HG03521 (cell line): ENCODE measurements around the gene C10orf53.

Experiments
- ATAC-seq: cut with Tn5 transposase; IDR thresholded peaks from one replicate; pipeline ENCODE4 v1.9.1; 2021; ENCODE audit warnings: mild to moderate bottlenecking, moderate library complexity; ENCODE audit not compliant: unreplicated experiment

C10orf53 gene

GRCh38 chr10:49679480-49679893, at the start of gene C10orf53:
C10orf53 (plus strand) TSS chr10:49679651; CDS start chr10:49679698, 47 bp downstream.
- peak; percentile 66 for ATAC-seq

- ATAC-seq, result no peak
Observed at GRCh38 chr10:49631975-49632374, 47.5 kb upstream of the C10orf53 start.

DNA sequence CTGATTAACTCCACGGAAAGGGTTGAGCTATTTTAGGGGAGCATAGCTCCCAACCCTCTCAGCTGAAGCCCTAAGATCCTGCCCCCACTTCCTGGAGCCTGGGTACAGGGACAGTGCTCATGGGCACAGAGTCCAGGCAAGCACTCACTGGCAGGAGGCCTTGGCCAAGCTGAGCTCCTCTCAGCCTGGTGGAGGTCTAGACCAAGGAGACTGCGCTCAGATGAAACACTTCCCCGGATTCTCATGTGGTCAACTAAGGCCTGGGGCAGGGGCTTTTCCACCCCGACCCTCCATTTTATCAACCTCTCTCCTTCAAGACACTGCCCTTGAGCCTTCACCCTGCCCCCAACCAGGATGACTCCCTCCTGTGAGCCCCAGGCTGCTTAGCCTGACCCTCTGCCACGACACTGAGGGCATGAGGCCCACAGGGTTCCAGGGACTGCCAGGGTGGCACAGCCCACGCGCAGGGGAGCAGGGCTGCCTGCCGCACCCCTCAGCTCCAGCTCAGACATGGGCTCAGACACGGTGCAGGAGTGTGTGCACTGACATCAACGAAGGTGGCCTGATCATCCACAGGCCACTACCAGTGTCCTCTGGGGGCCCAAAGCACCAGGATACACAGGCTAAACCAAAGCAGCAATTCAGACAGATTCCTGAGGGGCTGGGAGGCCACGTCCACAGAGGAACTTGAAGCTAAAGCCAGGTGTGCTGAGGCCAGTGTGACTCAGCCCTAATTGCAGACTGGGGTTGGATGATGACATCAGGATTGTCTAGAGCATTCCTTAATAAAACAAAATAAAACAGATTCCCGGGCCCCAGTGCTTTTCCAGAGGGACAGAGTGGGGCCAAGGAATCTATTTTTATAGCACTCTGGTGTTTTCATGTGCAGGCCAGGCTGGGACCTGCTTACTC, 46.8 kb upstream of the C10orf53 start:
- ATAC-seq, result no peak

DNA sequence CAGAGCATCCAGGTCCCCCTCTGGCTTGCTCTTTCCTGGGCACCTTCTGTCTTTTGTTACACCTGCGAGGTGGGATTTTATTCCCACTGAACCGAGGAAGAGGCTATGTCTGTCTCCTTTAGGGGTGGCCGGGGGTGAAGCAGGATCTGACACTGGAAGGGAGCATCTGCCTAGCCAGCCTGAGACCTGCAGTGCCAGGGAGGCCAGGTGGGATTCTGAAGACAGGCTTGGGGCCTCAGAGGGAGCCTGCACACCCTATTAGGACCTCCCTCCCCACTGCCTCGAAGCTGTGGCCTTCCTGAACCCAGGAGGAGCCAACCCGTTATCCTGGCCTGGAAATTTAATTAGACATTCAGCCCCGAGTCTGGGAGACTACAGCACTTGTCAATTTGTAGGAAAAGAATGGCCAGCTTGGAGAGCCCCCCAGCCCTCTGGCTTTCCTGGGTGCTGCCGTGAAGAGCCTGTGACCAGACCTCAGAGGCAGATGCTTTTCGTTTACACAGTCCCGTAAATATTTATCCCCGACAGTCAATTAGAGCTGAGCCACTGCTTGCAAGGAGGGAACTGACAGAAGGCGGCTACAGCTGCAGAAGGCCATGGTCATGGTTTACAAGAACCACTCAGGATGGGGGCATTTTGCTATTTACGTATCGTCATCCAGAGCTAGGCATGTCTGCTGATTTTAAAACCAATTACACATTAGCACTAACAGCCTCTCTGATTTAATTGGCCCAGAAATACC, 46.0 kb upstream of the C10orf53 start:
- ATAC-seq, result no peak

DNA sequence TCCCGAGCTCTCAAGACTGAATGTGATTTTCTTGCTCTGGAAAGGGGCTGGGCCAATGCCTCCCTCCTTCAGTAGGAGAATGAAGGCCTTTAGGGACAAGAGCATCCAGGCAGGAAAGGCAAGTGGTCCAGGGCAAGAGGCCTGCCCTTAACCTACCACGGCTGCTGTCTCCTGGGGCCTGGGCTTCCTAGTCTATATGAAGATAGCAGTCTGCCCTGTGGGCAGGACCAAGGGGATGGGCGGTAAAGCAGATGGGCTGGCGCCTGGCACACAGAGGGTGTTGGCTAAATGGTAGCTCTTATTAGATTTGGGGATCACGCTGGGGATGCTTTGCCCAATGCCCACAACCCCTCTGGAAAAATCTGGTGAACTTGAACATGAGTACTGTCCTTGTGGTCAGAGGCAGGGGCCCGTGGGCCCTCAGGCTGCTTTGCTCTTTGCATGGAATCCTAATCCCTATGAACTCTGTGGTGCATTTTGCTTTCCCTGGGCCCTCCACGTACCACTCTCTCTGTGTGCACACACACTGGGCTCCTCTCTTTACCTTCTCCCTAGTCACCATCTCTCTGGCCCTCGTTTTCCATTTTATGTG, 45.3 kb upstream of the C10orf53 start:
- ATAC-seq, result no peak

GRCh38 chr10:49642311-49642710, 37.1 kb upstream of the C10orf53 start:
- ATAC-seq, result no peak

- ATAC-seq, result no peak
Observed at GRCh38 chr10:49643241-49644034, 36.0 kb upstream of the C10orf53 start.

DNA sequence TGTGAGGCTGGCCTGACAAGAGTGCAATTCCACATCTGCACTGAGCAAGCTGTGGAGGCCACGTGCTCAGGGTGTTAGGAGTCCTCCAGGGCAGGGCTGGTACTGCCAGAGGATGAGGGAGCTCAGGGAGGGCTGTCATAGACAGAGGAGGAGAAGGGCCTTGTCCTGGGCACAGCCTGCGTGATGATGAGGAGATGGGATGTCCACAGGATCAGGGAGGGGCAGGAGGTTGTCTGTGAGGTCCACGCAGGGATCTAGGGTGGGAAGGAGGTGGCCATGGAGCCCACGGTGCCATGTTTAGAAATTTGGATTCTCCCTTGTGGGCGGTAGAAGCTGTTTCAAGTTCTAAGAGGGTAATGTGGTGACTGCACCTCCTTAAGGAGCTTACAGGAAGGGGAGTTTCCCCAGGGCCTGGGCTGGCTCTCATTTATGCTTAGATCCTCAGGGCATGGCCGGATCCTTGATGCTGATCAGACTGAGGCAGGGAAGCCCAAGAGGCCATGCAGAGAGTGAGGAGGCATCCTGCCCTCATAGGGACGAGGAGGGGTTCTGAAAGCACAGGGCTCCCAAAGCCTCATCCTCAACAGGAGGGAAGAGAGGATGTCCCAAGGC, 35.3 kb upstream of the C10orf53 start:
- ATAC-seq, result no peak

DNA sequence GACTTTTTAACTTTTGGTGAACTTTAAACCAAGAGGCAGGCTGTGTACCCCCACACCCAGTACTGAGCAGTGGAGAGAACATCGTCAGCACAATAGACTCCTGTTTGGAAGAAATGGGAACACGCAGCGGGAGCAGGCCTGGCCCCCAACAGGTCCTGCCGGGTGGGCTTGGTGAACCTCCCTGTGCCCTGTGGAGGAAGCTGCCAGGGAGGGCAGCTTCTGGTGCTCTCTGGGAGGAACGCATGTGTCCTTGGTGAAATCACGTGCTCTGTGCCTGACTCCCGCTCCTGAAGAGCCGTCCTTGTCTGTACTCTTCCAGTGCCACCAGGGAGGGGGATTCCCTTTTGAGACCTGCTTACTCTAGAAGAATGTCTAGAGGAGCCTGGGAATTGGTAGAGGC, 34.0 kb upstream of the C10orf53 start:
- no peak for ATAC-seq

DNA sequence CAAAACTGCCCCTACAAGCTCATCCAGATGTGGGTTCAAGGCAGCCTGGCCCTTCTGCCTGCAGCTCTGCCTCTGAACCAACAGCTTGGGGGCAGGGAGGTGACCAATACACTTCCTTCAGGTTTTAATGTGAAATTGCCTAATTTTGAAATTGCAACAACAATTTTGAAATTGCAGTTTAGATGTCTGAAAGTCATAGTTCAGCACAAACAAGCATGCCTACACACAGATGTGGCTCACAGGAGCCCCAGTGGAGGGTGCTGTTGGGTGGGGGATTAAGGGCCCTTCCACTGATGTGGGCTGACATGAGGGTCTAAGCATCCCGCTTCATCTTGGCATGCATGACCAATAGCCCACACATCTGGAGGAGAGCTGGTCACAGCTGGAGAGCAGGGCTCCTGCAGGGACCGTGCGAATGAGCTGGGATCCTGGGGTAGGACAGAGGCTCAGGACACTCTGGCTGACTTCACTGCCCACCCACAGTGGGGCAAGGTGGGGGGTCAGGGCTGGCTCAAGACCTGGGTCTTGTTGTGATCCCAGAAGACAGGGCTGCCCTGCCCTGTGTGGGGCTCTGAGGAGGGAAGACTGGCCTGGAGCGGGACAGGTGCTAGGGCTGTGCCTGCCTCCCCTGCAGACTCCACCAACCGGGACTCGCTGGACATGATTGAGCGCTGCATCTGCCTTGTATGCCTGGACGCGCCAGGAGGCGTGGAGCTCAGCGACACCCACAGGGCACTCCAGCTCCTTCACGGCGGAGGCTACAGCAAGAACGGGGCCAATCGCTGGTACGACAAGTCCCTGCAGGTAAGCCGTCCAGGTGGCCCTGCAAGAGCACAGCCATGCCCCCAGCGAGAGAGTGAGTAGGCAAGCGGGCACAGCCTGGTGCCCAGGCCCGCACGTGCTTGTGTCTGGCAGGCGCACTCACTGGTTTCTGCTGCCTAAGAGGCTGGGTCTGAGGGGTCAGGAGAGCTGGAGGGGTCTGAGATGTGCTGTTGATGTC, 33.3 kb upstream of the C10orf53 start:
- ATAC-seq, result no peak

DNA sequence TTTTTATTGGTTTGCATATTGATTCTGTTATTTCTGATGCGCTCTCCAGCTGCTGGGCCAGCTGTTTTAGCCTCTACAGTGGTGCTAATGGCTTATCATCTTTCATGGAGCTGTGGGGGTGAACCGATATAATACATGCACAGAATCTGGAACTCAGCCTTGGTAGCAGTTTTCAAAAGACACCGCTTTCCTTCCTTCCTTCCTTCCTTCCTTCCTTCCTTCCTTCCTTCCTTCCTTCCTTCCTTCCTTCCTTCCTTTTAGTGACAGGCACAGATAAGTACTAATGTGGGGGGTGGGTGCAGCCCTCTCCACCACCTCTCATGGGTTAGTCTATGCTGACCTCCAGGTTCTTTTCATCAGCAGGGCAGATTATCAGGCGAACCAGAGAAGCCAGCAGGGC, 31.9 kb upstream of the C10orf53 start:
- no peak for ATAC-seq

GRCh38 chr10:49647985-49648795, 31.3 kb upstream of the C10orf53 start:
- no peak for ATAC-seq

DNA sequence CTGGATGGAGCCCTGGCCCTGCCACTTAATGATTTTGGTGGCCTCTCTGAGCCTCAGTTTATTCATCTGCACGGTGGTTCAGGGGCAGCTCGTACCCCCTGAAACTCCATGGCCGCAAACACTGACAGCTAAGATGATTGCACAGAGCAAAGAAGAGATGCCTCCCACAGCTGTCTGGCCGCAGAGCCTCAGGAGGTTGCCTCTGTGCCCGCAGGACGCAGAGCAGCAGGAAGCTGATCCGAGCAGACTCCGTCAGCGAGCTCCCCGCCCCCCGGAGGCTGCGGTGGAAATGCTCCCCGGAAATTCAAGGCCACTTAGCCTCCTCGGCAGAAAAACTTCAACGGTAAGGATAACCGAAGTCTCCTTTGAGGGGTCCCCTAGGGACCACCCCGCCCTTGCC, 30.2 kb upstream of the C10orf53 start:
- no peak for ATAC-seq

DNA sequence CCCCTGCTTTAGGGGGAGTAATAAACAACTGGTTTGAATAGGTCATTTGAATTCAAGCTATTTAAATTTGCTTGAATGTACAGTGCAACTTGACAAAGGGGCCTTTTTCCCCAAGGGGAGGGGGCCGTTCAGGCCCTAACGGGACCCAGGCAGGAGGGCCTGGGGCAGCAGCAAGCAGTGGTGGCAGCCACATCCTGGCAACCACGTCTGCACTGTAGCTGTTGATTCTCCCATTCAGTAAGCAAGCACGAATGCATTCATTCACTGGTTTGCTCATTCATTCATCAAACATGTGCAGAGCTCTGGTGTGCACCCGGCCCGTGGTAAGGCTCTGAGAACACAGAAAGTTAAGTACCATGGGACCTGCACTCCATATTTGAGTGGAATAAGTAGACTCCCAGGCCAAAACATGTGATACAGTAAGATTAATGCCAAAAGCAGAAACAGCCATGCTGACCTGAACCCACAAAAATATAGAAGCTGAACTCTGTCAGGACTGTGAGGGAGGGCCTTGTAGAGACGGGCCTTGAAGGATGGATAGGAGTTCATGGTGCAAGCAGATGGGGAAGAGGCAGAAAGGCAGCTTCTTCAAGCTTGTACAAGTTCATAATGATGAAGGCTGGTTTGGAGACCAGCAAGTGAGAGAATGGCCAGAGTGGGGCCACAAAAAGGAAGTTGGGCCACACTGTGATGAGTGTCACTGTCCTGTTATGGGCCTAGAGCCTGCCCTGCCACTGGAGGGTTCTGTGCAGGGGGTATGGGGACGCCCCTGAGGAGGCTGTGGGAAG, 29.3 kb upstream of the C10orf53 start:
- no peak for ATAC-seq

DNA sequence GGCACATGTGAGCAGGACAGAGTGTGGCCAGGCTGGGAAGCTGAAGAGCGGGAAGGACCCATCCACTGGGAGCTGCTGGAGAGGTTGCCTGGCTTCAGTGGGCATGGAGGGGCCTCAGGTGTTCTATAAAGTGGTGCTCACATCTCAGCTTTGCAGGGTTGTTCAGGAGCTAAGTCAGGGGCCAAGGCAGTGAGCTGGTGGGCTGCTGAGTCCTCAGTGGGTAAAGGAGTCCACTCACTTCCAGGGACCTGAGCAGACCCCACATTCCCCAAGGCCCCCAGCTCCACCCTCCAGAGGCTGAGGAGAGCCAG, 28.8 kb upstream of the C10orf53 start:
- ATAC-seq, result no peak

DNA sequence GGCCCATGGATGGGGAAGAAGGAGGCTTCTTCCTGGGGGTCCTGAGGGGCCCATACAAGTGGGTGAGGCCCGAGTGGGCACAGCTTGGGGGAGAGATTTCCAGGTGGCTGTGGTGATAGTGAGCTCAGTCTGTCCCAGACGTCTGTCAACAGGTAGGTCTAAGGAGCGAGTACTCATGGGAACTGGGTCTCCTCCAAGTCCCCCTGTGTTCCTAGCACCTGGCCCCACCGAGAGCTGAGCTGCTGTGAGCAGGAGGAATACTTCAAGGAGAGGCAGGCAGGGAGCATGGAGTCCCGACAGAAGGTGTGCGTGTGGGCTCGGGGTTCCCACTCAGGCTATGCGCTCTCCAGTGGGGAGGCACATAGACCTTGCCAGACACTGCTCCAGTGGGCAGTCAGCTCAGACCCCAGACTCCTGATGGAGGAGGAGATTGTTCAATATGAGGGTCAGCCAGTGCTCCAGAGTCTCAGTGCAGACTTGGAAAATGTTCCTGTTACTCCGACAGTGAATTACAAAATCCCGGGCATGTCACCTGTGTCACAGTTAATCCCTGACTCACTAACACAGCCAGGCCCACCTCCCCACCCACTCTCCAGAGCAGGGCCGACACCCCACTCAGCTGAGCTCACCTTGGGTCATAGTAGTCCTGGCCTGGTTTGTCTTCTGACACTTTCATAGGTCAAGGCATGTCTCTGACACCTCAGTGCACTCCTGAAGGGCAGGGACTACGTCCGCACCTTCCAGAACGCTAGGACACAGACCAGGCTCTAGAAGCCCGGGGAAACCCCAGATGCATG, 28.2 kb upstream of the C10orf53 start:
- no peak for ATAC-seq

DNA sequence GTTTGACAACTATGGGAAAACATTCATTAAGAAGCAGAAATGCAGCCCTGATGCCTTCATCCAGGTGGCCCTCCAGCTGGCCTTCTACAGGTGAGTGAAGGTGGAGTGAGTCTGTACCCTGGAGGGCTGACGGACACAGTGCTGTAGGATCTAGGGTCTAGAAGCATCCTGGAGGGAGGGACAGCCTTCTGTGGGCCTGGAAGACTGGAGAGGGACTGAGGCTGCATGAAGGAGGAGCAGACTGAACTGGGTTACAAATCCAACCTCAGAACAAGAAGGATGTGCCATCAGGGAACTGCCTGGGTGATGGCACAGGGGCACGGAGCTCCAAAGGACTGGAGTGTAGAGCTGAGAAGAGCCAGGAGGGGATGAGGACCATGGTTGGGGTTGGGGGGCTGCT, 27.5 kb upstream of the C10orf53 start:
- no peak for ATAC-seq
